CD14-positive monocyte (primary cell): ENCODE measurements around the gene PAQR9. TPM values are rescaled to one million over a fixed set of nuclear protein-coding genes. Genes with fewer than 3 reads are reported as not detected.

ENCODE experiments used
- DNase-seq, 3 donors: peaks; one replicate each; pipeline ENCODE4 v3.0.0-alpha.2; 2011 to 2022
- H2AFZ ChIP-seq: 2 replicates; pipeline ENCODE4 v1.6.0; 2012; ENCODE audit warnings: mild to moderate bottlenecking, low read depth, low read length, inconsistent platforms; ENCODE audit not compliant: insufficient read depth, poor library complexity, severe bottlenecking
- H3K27ac ChIP-seq, 2 donors: 1 replicate in 1 of 2; 2 replicates in 1 of 2; pipeline ENCODE4 v1.5.1; 2012 to 2013; ENCODE audit warnings: low read length in 2 of 2, control low read depth in 1 of 2, inconsistent platforms in 1 of 2, low read depth in 1 of 2, mild to moderate bottlenecking in 1 of 2
- H3K27me3 ChIP-seq, 2 donors: one replicate each; pipeline versions ENCODE4 v1.6.0 to v1.6.1; 2011 to 2013; ENCODE audit warnings: low read length in 2 of 2; ENCODE audit not compliant: control insufficient read depth in 2 of 2, insufficient read depth in 2 of 2
- H3K36me3 ChIP-seq, 2 donors: replicated peaks in 1 of 2; 1 replicate in 1 of 2; 2 replicates in 1 of 2; pipeline versions ENCODE4 v1.5.1 to v1.6.1; 2012 to 2013; ENCODE audit warnings: low read length in 2 of 2, control low read depth in 1 of 2, inconsistent platforms in 1 of 2, mild to moderate bottlenecking in 1 of 2; ENCODE audit not compliant: insufficient read depth in 2 of 2, control insufficient read depth in 1 of 2
- H3K4me1 ChIP-seq, 2 donors: 1 replicate in 1 of 2; 2 replicates in 1 of 2; pipeline versions ENCODE4 v1.5.1 to v1.6.1; 2012 to 2013; ENCODE audit warnings: low read length in 2 of 2, control low read depth in 1 of 2, inconsistent platforms in 1 of 2, mild to moderate bottlenecking in 1 of 2, moderate library complexity in 1 of 2; ENCODE audit not compliant: insufficient read depth in 2 of 2, control insufficient read depth in 1 of 2
- H3K4me2 ChIP-seq: replicated peaks from 2 replicates; pipeline ENCODE3; 2012; ENCODE audit warnings: low read length, moderate library complexity, mild to moderate bottlenecking; ENCODE audit not compliant: poor library complexity, severe bottlenecking; ENCODE audit errors: extremely low read depth
- H3K4me3 ChIP-seq, 3 experiments: fragments of 200-600 bp in 1 of 3; sonication (generic) in 1 of 3; replicated peaks in 1 of 3; 1 replicate in 2 of 3; 2 replicates in 1 of 3; pipeline ENCODE4 v1.5.1; 2011 to 2013; ENCODE audit warnings: low read length in 3 of 3, mild to moderate bottlenecking in 3 of 3, control low read depth in 2 of 3, low read depth in 2 of 3, inconsistent platforms in 1 of 3, moderate library complexity in 1 of 3
- H3K79me2 ChIP-seq: 2 replicates; pipeline ENCODE4 v1.6.0; 2012; ENCODE audit warnings: mild to moderate bottlenecking, control low read depth, inconsistent platforms, low read length, moderate library complexity; ENCODE audit not compliant: insufficient read depth
- H3K9ac ChIP-seq: 2 replicates; pipeline ENCODE4 v1.6.0; 2017; ENCODE audit warnings: low read length, mild to moderate bottlenecking; ENCODE audit not compliant: insufficient read depth, poor library complexity, severe bottlenecking
- H3K9me3 ChIP-seq, 2 donors: replicated peaks in 1 of 2; 1 replicate in 1 of 2; 2 replicates in 1 of 2; pipeline versions ENCODE4 v1.5.1 to v1.6.1; 2012 to 2013; ENCODE audit warnings: low read length in 2 of 2, control low read depth in 1 of 2; ENCODE audit not compliant: control insufficient read depth in 1 of 2, insufficient read depth in 1 of 2
- H4K20me1 ChIP-seq: 2 replicates; pipeline ENCODE4 v1.6.0; 2012; ENCODE audit warnings: mild to moderate bottlenecking, low read length, control low read depth, moderate library complexity; ENCODE audit not compliant: insufficient read depth
- H3K27ac Mint-ChIP-seq, 7 donors: one replicate each; pipeline ENCODE4 v1.8.0; 2020; ENCODE audit warnings: mild to moderate bottlenecking in 7 of 7, mixed read lengths in 7 of 7, moderate library complexity in 6 of 7, inconsistent platforms in 2 of 7
- H3K27me3 Mint-ChIP-seq, 3 donors: one replicate each; pipeline ENCODE4 v1.8.0; 2021 to 2022; ENCODE audit warnings: low read depth in 3 of 3, mild to moderate bottlenecking in 3 of 3, mixed read lengths in 3 of 3, moderate library complexity in 3 of 3, inconsistent platforms in 1 of 3
- H3K36me3 Mint-ChIP-seq, 2 donors: one replicate each; pipeline ENCODE4 v1.8.0; 2020; ENCODE audit warnings: mixed read lengths in 2 of 2, inconsistent platforms in 1 of 2, mild to moderate bottlenecking in 1 of 2
- H3K4me1 Mint-ChIP-seq: one replicate; pipeline ENCODE4 v1.8.0; 2020; ENCODE audit warnings: mild to moderate bottlenecking, mixed read lengths
- H3K4me3 Mint-ChIP-seq, 2 donors: one replicate each; pipeline ENCODE4 v1.8.0; 2020; ENCODE audit warnings: mild to moderate bottlenecking in 2 of 2, mixed read lengths in 2 of 2, moderate library complexity in 1 of 2
- H3K9me3 Mint-ChIP-seq, 7 donors: one replicate each; pipeline ENCODE4 v1.8.0; 2020 to 2022; ENCODE audit warnings: mixed read lengths in 7 of 7, mild to moderate bottlenecking in 6 of 7, moderate library complexity in 6 of 7, inconsistent platforms in 2 of 7
- WGBS: methylation state at CpG from one replicate; pipeline ENCODE4 v1.1.5; 2013; ENCODE audit warnings: missing lambda C conversion rate; ENCODE audit not compliant: insufficient coverage; 5-methylcytosine and 5-hydroxymethylcytosine counted together
- intact Hi-C, 2 donors: fragments of 100-400 bp; cut with micrococcal nuclease; formaldehyde crosslinking; loops; one replicate each; pipeline versions ENCODE4 v1.15.0 to v1.15.1; 2023
- polyA plus RNA-seq, 3 donors: library from polyadenylated mRNA; depleted of rRNA in 1 of 3; unstranded in 2 of 3; stranded (reverse) in 1 of 3; fragments of 300-500 nt in 2 of 3; fragments of >200 nt in 1 of 3; fragmentation: Illumina TruSeq in 2 of 3; gene quantifications; 1 replicate in 2 of 3; 2 replicates in 1 of 3; pipeline ENCODE4 v1.2.3, GENCODE V29; 2012 to 2021
- TF ChIP-seq, protein P1 (sequence below): fragments of 200-600 bp; IDR thresholded peaks from one replicate; pipeline ENCODE4 v1.8.0; 2022; ENCODE audit warnings: antibody characterized with exemption, mild to moderate bottlenecking

Gene PAQR9
- polyA plus RNA-seq, 3 donors: not detected

GRCh38 chr3:143010024-143010423 is 46.5 kb upstream of the PAQR9 start:
- Mint-ChIP-seq H3K4me1 (peaks cover 22% of the 10 kb centered on the region), H3K27me3 (no peaks in the 10 kb centered on the region), H3K27ac (peak overlapping the region in 1 of 7 donors; percentile 57), H3K36me3 (peaks cover 17 to 22% of the 10 kb centered on the region in 2 donors), H3K9me3 (peaks cover 0 to 2% (median 0%) of the 10 kb centered on the region in 7 donors), H3K4me3 (no peak overlapping the region)
- Histone ChIP-seq H3K4me1 (no peaks in the 10 kb centered on the region), H3K4me3 (no peak overlapping the region), H3K36me3 (peaks cover 16 to 37% of the 10 kb centered on the region in 2 donors), H3K27ac (no peak overlapping the region), H3K79me2 (peaks cover 96% of the 10 kb centered on the region), H3K9me3 (no peaks in the 10 kb centered on the region), H4K20me1 (peaks cover 79% of the 10 kb centered on the region), H3K27me3 (no peaks in the 10 kb centered on the region), H3K4me2 (no peak overlapping the region), H2AFZ (no peak overlapping the region), H3K9ac (no peak overlapping the region)
- TF ChIP-seq, protein P1, sequence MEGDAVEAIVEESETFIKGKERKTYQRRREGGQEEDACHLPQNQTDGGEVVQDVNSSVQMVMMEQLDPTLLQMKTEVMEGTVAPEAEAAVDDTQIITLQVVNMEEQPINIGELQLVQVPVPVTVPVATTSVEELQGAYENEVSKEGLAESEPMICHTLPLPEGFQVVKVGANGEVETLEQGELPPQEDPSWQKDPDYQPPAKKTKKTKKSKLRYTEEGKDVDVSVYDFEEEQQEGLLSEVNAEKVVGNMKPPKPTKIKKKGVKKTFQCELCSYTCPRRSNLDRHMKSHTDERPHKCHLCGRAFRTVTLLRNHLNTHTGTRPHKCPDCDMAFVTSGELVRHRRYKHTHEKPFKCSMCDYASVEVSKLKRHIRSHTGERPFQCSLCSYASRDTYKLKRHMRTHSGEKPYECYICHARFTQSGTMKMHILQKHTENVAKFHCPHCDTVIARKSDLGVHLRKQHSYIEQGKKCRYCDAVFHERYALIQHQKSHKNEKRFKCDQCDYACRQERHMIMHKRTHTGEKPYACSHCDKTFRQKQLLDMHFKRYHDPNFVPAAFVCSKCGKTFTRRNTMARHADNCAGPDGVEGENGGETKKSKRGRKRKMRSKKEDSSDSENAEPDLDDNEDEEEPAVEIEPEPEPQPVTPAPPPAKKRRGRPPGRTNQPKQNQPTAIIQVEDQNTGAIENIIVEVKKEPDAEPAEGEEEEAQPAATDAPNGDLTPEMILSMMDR: no peak
- no peak for DNase-seq
- WGBS: 93% methylated on average over 2 of the region's 3 CpGs
- intact Hi-C loops: no loop called here

DNA sequence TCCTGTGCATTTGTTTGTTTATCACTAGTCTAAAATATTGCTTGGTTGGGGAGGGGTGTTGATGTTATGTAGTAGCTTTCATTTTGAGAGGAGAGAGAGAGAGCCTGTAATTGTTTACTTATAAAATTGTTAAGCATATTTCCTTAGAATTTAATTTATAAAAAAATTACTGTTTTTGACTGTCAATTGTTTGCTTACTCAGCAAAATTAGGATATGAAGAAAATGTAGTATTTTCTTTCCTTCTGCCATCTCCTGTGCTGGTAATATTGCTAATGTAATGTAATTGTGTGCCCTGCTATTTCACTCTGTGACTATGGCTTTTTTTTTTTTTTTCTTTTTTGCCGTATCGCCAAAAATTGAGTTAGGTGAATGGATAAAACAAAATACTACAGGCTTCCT is 41.3 kb upstream of the PAQR9 start:
- H3K4me3 ChIP-seq: no peak overlapping the region
- peaks cover 0 to 4% (median 0%) of the 10 kb centered on the region in 3 donors for H3K27me3 Mint-ChIP-seq
- H3K27ac ChIP-seq: no peak overlapping the region
- H3K4me2 ChIP-seq: no peak overlapping the region
- intact Hi-C loops: loop anchor here in 1 of 2 donors (10.0 kb wide), 1 partner anchor 560 kb away; the partner anchor contains the start of gene XRN1
- H3K9me3 Mint-ChIP-seq: no peaks in the 10 kb centered on the region
- peaks cover 91% of the 10 kb centered on the region for H3K79me2 ChIP-seq
- no peak overlapping the region for H2AFZ ChIP-seq
- H3K4me3 Mint-ChIP-seq: no peak overlapping the region
- no peaks in the 10 kb centered on the region for H3K36me3 Mint-ChIP-seq
- no peak for DNase-seq
- TF ChIP-seq, protein P1: no peak
- WGBS: no CpG with 5 or more reads among the region's 2 CpGs
- peak overlapping the region in 1 of 7 donors; percentile 12 for H3K27ac Mint-ChIP-seq
- H3K9me3 ChIP-seq: no peaks in the 10 kb centered on the region
- no peak overlapping the region for H3K9ac ChIP-seq
- peaks cover 18 to 24% of the 10 kb centered on the region in 2 donors for H3K4me1 ChIP-seq
- H4K20me1 ChIP-seq: peaks cover 53% of the 10 kb centered on the region
- H3K36me3 ChIP-seq: no peaks in the 10 kb centered on the region
- peaks cover 37% of the 10 kb centered on the region for H3K4me1 Mint-ChIP-seq
- H3K27me3 ChIP-seq: no peaks in the 10 kb centered on the region
